MCF 10A (cell line): ENCODE measurements around the gene SLC2A1. TPM values are rescaled to one million over a fixed set of nuclear protein-coding genes. Genes with fewer than 3 reads are reported as not detected.

ENCODE experiments used
- BruUV-seq: library from RNA; stranded (reverse); fragments of 400-500 nt; replicated peaks from 2 replicates; lab custom pipeline; 2021; lab: Mats Ljungman, UMichigan
- CTCF ChIA-PET: fragments of 300-600 bp; sonication (Branson Sonifier 250); formaldehyde crosslinking; extraction: SDS; loops from one replicate; lab custom pipeline; 2021; ENCODE audit warnings: antibody characterized with exemption, inconsistent platforms; lab: Yijun Ruan, JAX
- POLR2A ChIA-PET: fragments of 300-600, 350-650 bp; sonication (Branson Sonifier 250); formaldehyde crosslinking; extraction: SDS; loops from one replicate; lab custom pipeline; 2020; ENCODE audit warnings: antibody characterized with exemption, inconsistent platforms; lab: Yijun Ruan, JAX
- DNase-seq: peaks from one replicate; pipeline ENCODE4 v3.0.0-alpha.2; 2018; ENCODE audit not compliant: unreplicated experiment
- H3K27ac Mint-ChIP-seq: one replicate; pipeline ENCODE4 v1.8.0; 2022; ENCODE audit warnings: mild to moderate bottlenecking, low read depth, mixed read lengths; ENCODE audit not compliant: unreplicated experiment
- H3K27me3 Mint-ChIP-seq: one replicate; pipeline ENCODE4 v1.8.0; 2022; ENCODE audit warnings: mixed read lengths; ENCODE audit not compliant: insufficient read depth, unreplicated experiment
- H3K36me3 Mint-ChIP-seq: one replicate; pipeline ENCODE4 v1.8.0; 2022; ENCODE audit warnings: mild to moderate bottlenecking, moderate library complexity, mixed read lengths; ENCODE audit not compliant: insufficient read depth, unreplicated experiment
- H3K4me1 Mint-ChIP-seq: one replicate; pipeline ENCODE4 v1.8.0; 2022; ENCODE audit warnings: mixed read lengths; ENCODE audit not compliant: insufficient read depth, unreplicated experiment
- H3K4me3 Mint-ChIP-seq: one replicate; pipeline ENCODE4 v1.8.0; 2022; ENCODE audit warnings: mild to moderate bottlenecking, moderate library complexity, mixed read lengths; ENCODE audit not compliant: unreplicated experiment
- H3K9me3 Mint-ChIP-seq: one replicate; pipeline ENCODE4 v1.8.0; 2022; ENCODE audit warnings: mixed read lengths; ENCODE audit not compliant: unreplicated experiment
- intact Hi-C: fragments of 100-400 bp; cut with micrococcal nuclease; formaldehyde crosslinking; loops from 2 replicates; pipeline ENCODE4 v1.14.1; 2022
- total RNA-seq: library from RNA; stranded (reverse); gene quantifications from 2 replicates; pipeline ENCODE4 v1.2.3, GENCODE V29; 2022
- TF ChIP-seq, protein P1 (sequence below): fragments of 200-600 bp; IDR thresholded peaks from one replicate; pipeline ENCODE4 v1.8.0; 2022; ENCODE audit warnings: antibody characterized with exemption, mild to moderate bottlenecking; ENCODE audit not compliant: unreplicated experiment

The SLC2A1 gene
- total RNA-seq, 1 experiment from 2014 or later, result 87.5 TPM

DNA sequence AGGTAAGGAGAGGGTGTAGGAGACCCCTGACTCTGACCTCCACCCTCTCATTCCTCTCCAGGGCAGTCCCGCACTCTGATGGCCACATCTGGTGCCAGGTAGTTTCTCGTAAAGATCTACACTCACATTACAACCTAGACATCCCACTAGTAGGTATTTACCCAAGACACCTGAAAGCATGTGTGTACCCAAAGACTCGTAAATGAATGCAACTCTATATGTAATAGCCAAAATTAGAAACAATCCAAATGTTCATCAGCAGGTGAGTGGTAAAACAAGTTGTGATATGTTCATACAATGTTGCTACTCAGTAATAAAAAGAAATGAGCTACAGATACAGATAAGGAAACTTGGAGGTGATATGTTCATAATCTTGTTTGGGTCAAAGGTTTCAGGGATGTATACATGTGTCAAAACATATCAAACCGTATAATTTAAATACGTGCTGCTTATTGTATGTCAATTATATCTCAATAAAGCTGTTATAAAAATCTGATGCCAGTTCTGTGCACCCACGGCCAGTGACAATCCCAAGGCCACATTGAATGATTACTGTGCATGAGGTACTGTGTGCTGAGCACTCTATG lies 37.8 kb upstream of the SLC2A1 start:
- no peaks in the 10 kb centered on the region for H3K36me3 Mint-ChIP-seq
- no peaks in the 10 kb centered on the region for H3K9me3 Mint-ChIP-seq
- BruUV-seq, result no TSS peak
- no peak overlapping the region for H3K4me3 Mint-ChIP-seq
- no peak for DNase-seq
- TF ChIP-seq, protein P1, sequence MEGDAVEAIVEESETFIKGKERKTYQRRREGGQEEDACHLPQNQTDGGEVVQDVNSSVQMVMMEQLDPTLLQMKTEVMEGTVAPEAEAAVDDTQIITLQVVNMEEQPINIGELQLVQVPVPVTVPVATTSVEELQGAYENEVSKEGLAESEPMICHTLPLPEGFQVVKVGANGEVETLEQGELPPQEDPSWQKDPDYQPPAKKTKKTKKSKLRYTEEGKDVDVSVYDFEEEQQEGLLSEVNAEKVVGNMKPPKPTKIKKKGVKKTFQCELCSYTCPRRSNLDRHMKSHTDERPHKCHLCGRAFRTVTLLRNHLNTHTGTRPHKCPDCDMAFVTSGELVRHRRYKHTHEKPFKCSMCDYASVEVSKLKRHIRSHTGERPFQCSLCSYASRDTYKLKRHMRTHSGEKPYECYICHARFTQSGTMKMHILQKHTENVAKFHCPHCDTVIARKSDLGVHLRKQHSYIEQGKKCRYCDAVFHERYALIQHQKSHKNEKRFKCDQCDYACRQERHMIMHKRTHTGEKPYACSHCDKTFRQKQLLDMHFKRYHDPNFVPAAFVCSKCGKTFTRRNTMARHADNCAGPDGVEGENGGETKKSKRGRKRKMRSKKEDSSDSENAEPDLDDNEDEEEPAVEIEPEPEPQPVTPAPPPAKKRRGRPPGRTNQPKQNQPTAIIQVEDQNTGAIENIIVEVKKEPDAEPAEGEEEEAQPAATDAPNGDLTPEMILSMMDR, result no peak
- intact Hi-C loops, result no loop called here
- no peaks in the 10 kb centered on the region for H3K4me1 Mint-ChIP-seq
- POLR2A ChIA-PET, result interaction anchor here (0.7 to 0.8 kb wide), 2 partner anchors 17 to 20 kb away, joined by 3 read pairs; no protein-coding TSS in a partner anchor
- no peak overlapping the region for H3K27ac Mint-ChIP-seq
- H3K27me3 Mint-ChIP-seq, result no peaks in the 10 kb centered on the region
- CTCF ChIA-PET, result no interaction called here

DNA sequence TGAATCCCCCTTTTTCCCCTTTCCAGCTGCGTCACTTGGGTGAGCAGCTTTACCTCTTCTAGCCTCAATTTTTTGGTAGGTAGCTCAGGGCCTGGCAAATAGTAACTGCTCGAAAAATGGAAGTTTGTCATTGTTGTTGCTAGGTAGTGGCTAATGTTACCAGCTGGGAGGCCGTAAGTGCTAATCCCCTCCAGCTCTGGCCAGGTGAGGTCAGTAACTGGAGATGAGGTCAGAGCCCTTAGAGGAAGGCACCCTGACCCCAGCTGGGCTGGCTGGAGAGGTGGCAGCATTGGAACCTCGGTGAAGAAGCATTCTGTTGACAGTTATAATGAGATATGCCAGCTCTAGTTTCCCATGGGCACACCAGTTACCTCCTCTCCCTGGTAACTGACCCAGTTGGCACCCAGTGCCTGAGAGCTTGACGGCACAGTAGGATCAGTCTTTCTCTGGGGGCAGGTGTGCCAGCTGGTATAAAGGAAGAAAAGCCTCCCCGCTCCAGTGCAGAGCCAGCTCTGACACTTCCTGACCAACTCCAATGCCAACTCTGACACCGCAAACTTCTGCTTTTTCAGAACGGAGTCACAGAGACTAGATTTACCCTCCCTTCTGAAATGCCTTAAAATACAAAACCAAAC lies 35.0 kb upstream of the SLC2A1 start:
- Mint-ChIP-seq H3K27me3 (no peaks in the 10 kb centered on the region), H3K27ac (no peak overlapping the region), H3K4me1 (no peaks in the 10 kb centered on the region), H3K36me3 (no peaks in the 10 kb centered on the region), H3K9me3 (no peaks in the 10 kb centered on the region), H3K4me3 (no peak overlapping the region)
- TF ChIP-seq, protein P1, result no peak
- DNase-seq, result no peak
- no TSS peak for BruUV-seq
- ChIA-PET CTCF (interaction anchor here (0.6 kb wide), 2 partner anchors 21 to 138 kb away, joined by 3 read pairs; no protein-coding TSS in a partner anchor), POLR2A (interaction anchor here (0.6 to 0.7 kb wide), 3 partner anchors 9 to 26 kb away, joined by 3 to 4 read pairs (median 3); no protein-coding TSS in a partner anchor)
- intact Hi-C loops, result no loop called here

DNA sequence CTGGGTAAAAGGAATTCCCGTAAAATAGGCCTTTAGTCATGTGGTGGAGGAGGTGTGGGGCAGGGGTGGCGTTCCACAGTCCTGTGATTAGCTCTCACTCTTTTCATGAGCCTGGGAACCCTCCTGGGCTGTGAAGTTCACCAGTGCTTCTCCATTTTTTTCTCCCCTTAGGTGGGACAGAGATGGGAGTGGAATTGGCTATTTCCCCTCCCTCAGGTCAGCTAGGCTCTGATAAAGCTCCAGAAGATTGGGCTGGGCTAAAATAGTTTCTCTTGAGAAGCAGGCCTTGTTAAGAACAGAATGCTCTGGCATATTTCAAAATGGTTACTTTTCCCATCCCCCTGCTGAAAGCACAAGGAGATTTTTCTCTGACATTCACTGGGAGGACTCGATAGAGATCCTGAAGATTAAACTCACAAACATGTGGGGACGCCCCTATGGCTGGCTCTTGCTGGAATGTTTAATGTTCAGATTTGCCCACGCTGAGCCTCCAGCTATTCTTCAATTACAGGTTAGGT lies 33.4 kb upstream of the SLC2A1 start:
- Mint-ChIP-seq H3K9me3 (no peaks in the 10 kb centered on the region), H3K27ac (no peak overlapping the region), H3K4me3 (no peak overlapping the region), H3K4me1 (no peaks in the 10 kb centered on the region), H3K36me3 (no peaks in the 10 kb centered on the region), H3K27me3 (no peaks in the 10 kb centered on the region)
- ChIA-PET POLR2A (interaction anchor here (1.0 kb wide), 1 partner anchor 29 kb away, joined by 3 read pairs; no protein-coding TSS in a partner anchor), CTCF (interaction anchor here (0.6 kb wide), 1 partner anchor 79 kb away, joined by 4 read pairs; no protein-coding TSS in a partner anchor)
- BruUV-seq, result no TSS peak
- intact Hi-C loops, result no loop called here
- TF ChIP-seq, protein P1, result no peak
- DNase-seq, result no peak

DNA sequence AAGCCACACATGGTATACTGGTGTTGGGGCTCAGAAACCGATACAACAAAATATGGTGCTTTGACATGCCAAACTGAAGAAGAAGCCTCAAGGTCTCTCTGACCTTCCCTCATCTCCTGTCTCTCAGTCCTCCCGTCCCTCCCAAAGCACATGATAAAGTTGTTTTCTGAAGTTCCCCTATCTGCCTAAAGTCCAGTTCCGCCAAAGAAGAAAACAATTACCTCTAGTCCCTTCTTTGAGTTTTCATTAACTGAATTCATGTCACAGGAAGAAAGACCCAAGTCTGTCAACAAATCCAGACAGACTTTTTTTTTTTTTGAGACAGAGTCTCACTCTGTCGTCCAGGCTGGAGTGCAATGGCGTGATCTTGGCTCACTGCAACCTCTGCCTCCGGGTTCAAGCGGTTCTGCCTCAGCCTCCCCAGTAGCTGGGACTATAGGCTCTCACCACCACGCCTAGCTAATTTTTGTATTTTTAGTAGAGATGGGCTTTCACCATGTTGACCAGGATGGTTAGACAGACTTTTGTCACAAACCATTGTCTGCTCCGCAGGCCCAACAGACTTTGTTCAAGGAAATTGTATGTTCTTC lies 32.2 kb upstream of the SLC2A1 start:
- ChIA-PET POLR2A (no interaction called here), CTCF (no interaction called here)
- H3K4me3 Mint-ChIP-seq, result no peak overlapping the region
- H3K27ac Mint-ChIP-seq, result no peak overlapping the region
- peaks cover 2% of the 10 kb centered on the region for H3K36me3 Mint-ChIP-seq
- no TSS peak for BruUV-seq
- TF ChIP-seq, protein P1, result no peak
- DNase-seq, result no peak
- H3K9me3 Mint-ChIP-seq, result no peaks in the 10 kb centered on the region
- intact Hi-C loops, result no loop called here
- H3K4me1 Mint-ChIP-seq, result no peaks in the 10 kb centered on the region
- no peaks in the 10 kb centered on the region for H3K27me3 Mint-ChIP-seq
